Body of pancreas (tissue), 4 donors: ENCODE results near the gene TRIM40.

Source experiments
- CTCF ChIP-seq, 7 experiments: fragments of 450-650 bp in 4 of 7; fragments of 200-600 bp in 3 of 7; sonication (generic) in 3 of 7; IDR thresholded peaks; one replicate each; pipeline ENCODE4 v1.5.1; 2016 to 2019; ENCODE audit warnings: antibody characterized with exemption in 7 of 7
- POLR2A ChIP-seq, 3 donors: fragments of 450-650 bp; IDR thresholded peaks; one replicate each; pipeline ENCODE4 v1.6.1; 2016; ENCODE audit warnings: antibody characterized with exemption in 3 of 3, mild to moderate bottlenecking in 2 of 3

GRCh38 chr6:30168741-30169140 is 32.8 kb downstream of the TRIM40 start:
- TF ChIP-seq CTCF (IDR thresholded peaks at IDR 0.05), result no peak
- no peak for TF ChIP-seq POLR2A (IDR thresholded peaks at IDR 0.05)
